ENCODE results near the gene FAT4.

DNA sequence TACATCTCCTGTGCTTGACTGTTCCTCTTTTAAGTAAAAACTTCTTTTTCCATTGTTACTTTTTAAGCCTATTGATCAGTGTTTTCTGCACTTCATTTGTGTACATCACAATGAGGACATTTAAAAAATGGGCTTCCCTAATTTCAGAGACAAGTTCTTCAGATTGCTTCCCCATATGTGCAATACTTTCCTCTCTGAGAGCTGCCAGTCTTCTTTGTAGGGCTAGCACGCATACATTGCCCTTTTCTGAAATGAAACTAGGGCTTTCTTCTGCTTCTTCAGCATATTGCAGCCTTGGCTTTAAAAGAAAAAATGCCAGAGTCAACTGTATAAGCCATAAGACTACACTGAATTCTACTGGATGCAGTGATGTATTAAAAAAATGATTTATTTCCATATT lies 37.8 kb downstream of the FAT4 start:
- TF ChIP-seq, protein P1, sequence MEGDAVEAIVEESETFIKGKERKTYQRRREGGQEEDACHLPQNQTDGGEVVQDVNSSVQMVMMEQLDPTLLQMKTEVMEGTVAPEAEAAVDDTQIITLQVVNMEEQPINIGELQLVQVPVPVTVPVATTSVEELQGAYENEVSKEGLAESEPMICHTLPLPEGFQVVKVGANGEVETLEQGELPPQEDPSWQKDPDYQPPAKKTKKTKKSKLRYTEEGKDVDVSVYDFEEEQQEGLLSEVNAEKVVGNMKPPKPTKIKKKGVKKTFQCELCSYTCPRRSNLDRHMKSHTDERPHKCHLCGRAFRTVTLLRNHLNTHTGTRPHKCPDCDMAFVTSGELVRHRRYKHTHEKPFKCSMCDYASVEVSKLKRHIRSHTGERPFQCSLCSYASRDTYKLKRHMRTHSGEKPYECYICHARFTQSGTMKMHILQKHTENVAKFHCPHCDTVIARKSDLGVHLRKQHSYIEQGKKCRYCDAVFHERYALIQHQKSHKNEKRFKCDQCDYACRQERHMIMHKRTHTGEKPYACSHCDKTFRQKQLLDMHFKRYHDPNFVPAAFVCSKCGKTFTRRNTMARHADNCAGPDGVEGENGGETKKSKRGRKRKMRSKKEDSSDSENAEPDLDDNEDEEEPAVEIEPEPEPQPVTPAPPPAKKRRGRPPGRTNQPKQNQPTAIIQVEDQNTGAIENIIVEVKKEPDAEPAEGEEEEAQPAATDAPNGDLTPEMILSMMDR (IDR thresholded peaks at IDR 0.05) = no peak
- TF ChIP-seq POLR2AphosphoS5 (IDR thresholded peaks at IDR 0.05) (no peak), POLR2A (IDR thresholded peaks at IDR 0.05) (no peak), EP300 (IDR thresholded peaks at IDR 0.05) (no peak)
